Brain microvascular endothelial cell (primary cell): ENCODE measurements around the gene WDFY4.

Experiments used
- DNase-seq: peaks from one replicate; pipeline ENCODE4 v3.0.0-alpha.2; 2020
- H3K27ac ChIP-seq: fragments of 250-450 bp; sonication (Bioruptor Pico); 2 replicates; pipeline ENCODE4 v1.5.1; 2020; ENCODE audit warnings: mild to moderate bottlenecking, moderate library complexity
- H3K27me3 ChIP-seq: fragments of 250-450 bp; sonication (Bioruptor Pico); replicated peaks from 2 replicates; pipeline ENCODE4 v1.5.1; 2020; ENCODE audit warnings: mild to moderate bottlenecking
- H3K36me3 ChIP-seq: fragments of 250-450 bp; sonication (Bioruptor Pico); replicated peaks from 2 replicates; pipeline ENCODE4 v1.5.1; 2020; ENCODE audit warnings: mild to moderate bottlenecking
- H3K4me3 ChIP-seq: 2 replicates; pipeline ENCODE4 v1.5.1; 2011; ENCODE audit warnings: low read depth, mild to moderate bottlenecking, control low read depth, low read length, moderate library complexity
- in situ Hi-C: cut with HindIII; loops from 2 replicates; pipeline ENCODE4 v1.10.0; 2017; ENCODE audit warnings: low sequenced_read_pairs, low pct_ligation_motif_present
- TF ChIP-seq, protein P1 (sequence below): IDR thresholded peaks from 2 replicates; pipeline ENCODE4 v1.5.1; 2011; ENCODE audit warnings: low read depth, mild to moderate bottlenecking, moderate library complexity, low read length, control low read depth, inconsistent platforms; ENCODE audit errors: missing control alignments

WDFY4 gene

DNA sequence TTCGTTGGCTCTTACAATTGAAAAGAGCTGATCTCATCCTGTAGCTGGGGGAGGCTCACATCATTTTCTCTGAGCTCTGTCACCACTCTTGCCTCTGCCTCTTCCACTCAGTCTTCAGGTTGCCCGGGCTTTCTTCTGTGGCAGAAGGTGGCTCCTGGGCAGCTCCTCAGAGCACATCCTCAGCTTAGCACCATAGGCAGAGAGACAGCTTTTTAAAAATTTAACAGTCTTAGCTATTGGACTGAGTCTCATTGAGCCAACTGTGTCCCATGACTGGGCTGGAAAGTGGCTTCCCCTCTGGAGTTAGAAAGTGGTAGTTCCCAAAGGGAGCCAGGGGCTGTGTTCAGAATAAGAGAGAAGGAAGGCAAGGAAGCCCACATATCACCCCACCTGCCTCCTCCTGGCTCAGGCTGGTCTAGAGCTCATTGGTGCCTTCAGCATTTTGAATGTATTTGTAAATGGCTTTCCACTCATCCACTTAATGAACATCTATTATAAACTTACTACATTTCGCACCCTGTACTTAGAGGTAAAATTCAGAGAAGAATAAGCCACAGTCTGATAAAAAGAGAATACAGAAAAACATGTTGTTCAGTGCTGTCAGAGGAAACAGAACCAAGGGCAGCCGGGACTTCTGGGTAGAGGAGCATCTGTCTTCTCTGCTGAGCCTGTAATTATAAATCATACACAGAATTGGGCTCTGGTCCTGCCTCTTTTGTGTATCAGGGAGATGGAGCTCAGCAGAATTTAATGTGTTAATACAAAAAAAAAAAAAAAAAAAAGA, 119.3 kb downstream of the WDFY4 start:
- Histone ChIP-seq H3K27me3 (no peaks in the 10 kb centered on the region), H3K27ac (no peak overlapping the region), H3K4me3 (no peak overlapping the region), H3K36me3 (no peaks in the 10 kb centered on the region)
- in situ Hi-C loops, result no loop called here
- DNase-seq, result no peak
- TF ChIP-seq, protein P1, sequence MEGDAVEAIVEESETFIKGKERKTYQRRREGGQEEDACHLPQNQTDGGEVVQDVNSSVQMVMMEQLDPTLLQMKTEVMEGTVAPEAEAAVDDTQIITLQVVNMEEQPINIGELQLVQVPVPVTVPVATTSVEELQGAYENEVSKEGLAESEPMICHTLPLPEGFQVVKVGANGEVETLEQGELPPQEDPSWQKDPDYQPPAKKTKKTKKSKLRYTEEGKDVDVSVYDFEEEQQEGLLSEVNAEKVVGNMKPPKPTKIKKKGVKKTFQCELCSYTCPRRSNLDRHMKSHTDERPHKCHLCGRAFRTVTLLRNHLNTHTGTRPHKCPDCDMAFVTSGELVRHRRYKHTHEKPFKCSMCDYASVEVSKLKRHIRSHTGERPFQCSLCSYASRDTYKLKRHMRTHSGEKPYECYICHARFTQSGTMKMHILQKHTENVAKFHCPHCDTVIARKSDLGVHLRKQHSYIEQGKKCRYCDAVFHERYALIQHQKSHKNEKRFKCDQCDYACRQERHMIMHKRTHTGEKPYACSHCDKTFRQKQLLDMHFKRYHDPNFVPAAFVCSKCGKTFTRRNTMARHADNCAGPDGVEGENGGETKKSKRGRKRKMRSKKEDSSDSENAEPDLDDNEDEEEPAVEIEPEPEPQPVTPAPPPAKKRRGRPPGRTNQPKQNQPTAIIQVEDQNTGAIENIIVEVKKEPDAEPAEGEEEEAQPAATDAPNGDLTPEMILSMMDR, result no peak

DNA sequence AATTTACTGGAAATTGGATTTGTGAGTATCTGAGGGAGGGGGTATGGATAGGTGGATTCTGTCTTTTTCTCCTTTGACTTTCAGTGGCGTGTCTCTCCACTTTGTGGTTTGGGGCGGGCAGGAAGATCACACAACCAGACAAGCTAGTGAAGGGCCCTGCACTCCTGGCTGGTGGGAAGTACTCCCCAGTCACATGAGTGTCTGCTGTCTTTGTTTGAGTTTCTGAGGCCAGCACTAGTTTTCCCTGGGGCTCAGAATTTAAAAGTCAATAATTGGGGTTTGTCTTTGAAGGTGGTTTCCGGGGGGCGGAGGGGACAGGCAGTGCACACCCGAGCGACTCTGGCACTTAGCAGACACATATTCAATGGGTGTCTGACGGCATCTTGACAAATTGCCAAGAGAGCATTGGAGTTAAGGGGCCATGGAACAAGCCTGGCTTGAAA, 120.1 kb downstream of the WDFY4 start:
- in situ Hi-C loops, result no loop called here
- no peak for DNase-seq
- TF ChIP-seq, protein P1, result no peak
- Histone ChIP-seq H3K36me3 (no peaks in the 10 kb centered on the region), H3K27me3 (no peaks in the 10 kb centered on the region), H3K27ac (no peak overlapping the region), H3K4me3 (no peak overlapping the region)

DNA sequence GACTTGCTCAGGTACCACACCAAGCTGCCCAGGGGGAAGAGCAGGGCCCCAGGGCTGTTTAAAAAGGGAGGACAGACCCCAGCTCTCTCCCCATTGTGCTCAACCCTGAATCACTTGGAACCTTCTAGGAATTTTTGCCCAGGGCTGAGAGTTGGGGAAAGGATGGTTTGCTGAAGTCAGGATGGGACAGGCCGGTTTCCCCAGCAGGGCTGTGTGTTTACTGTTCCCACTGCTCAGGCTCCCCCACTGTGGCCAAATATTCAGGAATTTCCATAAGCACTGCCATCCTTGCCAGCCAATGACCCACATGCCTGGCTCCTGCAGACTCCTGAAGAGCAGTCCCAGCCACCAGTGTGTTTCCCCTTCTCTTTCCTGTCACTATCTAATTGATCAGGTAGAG, 120.7 kb downstream of the WDFY4 start:
- DNase-seq, result no peak
- TF ChIP-seq, protein P1, result no peak
- Histone ChIP-seq H3K27ac (no peak overlapping the region), H3K27me3 (no peaks in the 10 kb centered on the region), H3K36me3 (no peaks in the 10 kb centered on the region), H3K4me3 (no peak overlapping the region)
- in situ Hi-C loops, result no loop called here

DNA sequence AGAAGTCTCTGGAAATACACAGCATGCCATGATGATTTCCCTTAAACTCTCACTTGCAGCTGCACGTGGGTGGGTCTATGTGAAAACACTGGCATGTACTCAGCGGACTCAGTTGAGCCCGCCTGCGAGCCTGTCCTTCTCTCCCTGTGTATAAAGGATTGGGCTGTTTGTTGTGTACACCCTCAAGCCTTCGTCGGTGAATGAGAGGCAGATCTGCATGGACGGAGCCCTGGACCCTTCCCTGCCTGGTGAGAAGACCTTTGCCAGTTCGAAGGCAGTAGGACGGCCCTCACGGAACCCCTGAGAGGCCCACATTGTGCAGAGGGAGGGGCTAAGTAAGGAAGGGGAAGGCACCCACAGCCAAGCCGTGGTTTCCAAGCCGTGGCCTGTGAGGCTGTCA, 121.2 kb downstream of the WDFY4 start:
- in situ Hi-C loops, result no loop called here
- Histone ChIP-seq H3K36me3 (no peaks in the 10 kb centered on the region), H3K4me3 (no peak overlapping the region), H3K27ac (no peak overlapping the region), H3K27me3 (no peaks in the 10 kb centered on the region)
- no peak for DNase-seq
- TF ChIP-seq, protein P1, result no peak

DNA sequence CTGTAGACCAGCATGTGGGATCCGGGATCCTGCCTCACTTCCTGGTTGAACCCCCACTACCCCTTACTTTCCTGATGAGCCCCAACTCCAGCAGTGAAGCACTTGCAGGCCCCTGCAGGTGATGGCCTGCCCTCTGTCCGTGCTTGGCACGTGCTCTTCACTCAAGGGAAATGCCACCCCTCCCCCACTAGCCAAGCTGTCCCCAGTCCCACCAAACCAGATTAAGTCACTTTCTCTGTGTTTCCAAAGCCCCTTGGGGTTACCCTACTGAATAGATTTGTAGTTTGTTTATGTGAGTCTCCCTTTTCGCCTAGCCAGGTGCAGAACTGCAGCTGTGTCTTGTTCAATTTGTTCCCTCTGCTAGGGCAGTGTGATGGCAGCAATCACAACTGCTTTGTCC, 121.7 kb downstream of the WDFY4 start:
- H3K27me3 ChIP-seq, result no peaks in the 10 kb centered on the region
- no peak overlapping the region for H3K4me3 ChIP-seq
- DNase-seq, result no peak
- no peak overlapping the region for H3K27ac ChIP-seq
- TF ChIP-seq, protein P1, result no peak
- in situ Hi-C loops, result no loop called here
- no peaks in the 10 kb centered on the region for H3K36me3 ChIP-seq

DNA sequence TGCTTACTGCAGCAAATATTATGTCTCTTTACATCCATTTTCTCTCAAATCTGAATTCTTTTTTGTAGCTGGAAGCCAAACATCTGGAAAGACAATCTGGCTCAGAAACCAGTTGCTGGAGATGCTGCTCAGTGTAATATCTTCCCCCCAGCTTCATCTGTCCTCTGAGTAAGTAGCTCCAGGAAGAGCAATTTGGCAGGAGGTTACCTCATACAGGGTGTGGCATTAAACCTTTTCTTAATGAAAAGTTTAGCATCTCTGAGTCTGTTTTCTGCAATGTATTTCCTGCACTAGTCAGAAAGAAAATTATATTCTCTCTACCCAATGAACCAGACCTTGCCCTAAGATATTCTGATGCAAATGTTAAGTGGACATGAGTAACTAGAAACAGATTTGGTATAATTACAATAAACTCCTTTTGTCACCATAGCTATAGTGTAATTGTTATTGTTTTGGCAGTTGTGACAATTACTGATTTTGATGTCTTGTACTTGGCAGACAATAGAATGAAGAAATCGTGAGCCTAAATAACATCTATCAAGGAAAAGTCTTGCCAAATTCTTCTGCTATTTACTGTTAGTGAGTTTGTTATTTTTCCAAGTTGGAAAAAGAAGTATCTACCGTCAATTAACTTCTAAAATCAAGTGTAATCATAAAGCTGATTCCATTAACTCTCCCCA, 123.3 kb downstream of the WDFY4 start:
- TF ChIP-seq, protein P1, result no peak
- in situ Hi-C loops, result no loop called here
- no peak overlapping the region for H3K27ac ChIP-seq
- H3K4me3 ChIP-seq, result no peak overlapping the region
- no peaks in the 10 kb centered on the region for H3K27me3 ChIP-seq
- no peak for DNase-seq
- H3K36me3 ChIP-seq, result no peaks in the 10 kb centered on the region
